SKM-1 (cell line): ENCODE data around the gene COMMD1.
"Not testable (repeated sequence)": the region's sequence is repeated elsewhere in the genome, so short reads cannot be mapped to it uniquely, and the experiment has no call there.

Source experiments
- DNase-seq: peaks from one replicate; lab custom pipeline; 2025; ENCODE audit not compliant: unreplicated experiment; lab: John Stamatoyannopoulos, UW

Gene COMMD1

GRCh38 chr2:61905372-61906185, at the start of gene COMMD1:
TSS of gene COMMD1 (plus strand) at chr2:61905674. CDS start at chr2:61905679, 5 bp downstream.
- peak; percentile 25 for DNase-seq

GRCh38 chr2:61857224-61857623, 48.2 kb upstream of the COMMD1 start:
- no peak for DNase-seq

- DNase-seq, result no peak
These were observed 43.4 kb upstream of the COMMD1 start for GRCh38 chr2:61862085-61862484.

GRCh38 chr2:61866482-61867089, 38.9 kb upstream of the COMMD1 start:
- DNase-seq, result not testable (repeated sequence)

- DNase-seq, result no peak
These were observed 29.1 kb upstream of the COMMD1 start for GRCh38 chr2:61876400-61876799.

- DNase-seq, result no peak
These were observed 27.8 kb upstream of the COMMD1 start for GRCh38 chr2:61877571-61878245.

- DNase-seq, result no peak
These were observed 26.7 kb upstream of the COMMD1 start for GRCh38 chr2:61878761-61879160.

- not testable (repeated sequence) for DNase-seq
These were observed 26.1 kb upstream of the COMMD1 start for GRCh38 chr2:61879351-61879750.

GRCh38 chr2:61882850-61883249, 22.6 kb upstream of the COMMD1 start:
- no peak for DNase-seq

- DNase-seq, result no peak
These were observed 19.4 kb upstream of the COMMD1 start for GRCh38 chr2:61885896-61886603.

GRCh38 chr2:61887717-61888266, 17.7 kb upstream of the COMMD1 start:
- DNase-seq, result no peak

- peak; percentile 61 for DNase-seq
These were observed 17.0 kb upstream of the COMMD1 start, which contains the start of gene CCT4 for GRCh38 chr2:61888267-61889055. TSS of gene CCT4 (minus strand) at chr2:61888656. CDS start at chr2:61888507, 149 bp downstream.

- DNase-seq, result no peak
These were observed 6.7 kb upstream of the COMMD1 start for GRCh38 chr2:61898810-61899209.

- DNase-seq, result no peak
These were observed 5.2 kb upstream of the COMMD1 start for GRCh38 chr2:61900281-61900680.

GRCh38 chr2:61906186-61906470, 654 bp downstream of the COMMD1 start:
- DNase-seq, result no peak

- no peak for DNase-seq
These were observed 3.6 kb downstream of the COMMD1 start for GRCh38 chr2:61909116-61909515.

GRCh38 chr2:61910603-61911002, 5.1 kb downstream of the COMMD1 start:
- no peak for DNase-seq

- peak; percentile 38 for DNase-seq
These were observed 6.0 kb downstream of the COMMD1 start for GRCh38 chr2:61911510-61911909.

- DNase-seq, result not testable (repeated sequence)
These were observed 9.3 kb downstream of the COMMD1 start for GRCh38 chr2:61914794-61915193.

- no peak for DNase-seq
These were observed 15.1 kb downstream of the COMMD1 start for GRCh38 chr2:61920548-61920947.
